PC-3 (cell line): ENCODE measurements around the gene TTC9B.

ENCODE experiments used
- CTCF ChIP-seq: fragments of 300-600 bp; sonication (generic); conservative IDR thresholded peaks from 2 replicates; pipeline ENCODE4 v1.5.1; 2017; ENCODE audit warnings: antibody characterized with exemption, low read depth, mild to moderate bottlenecking, low read length
- EZH2 ChIP-seq: fragments of 300-600 bp; sonication (generic); IDR thresholded peaks from one replicate; pipeline ENCODE4 v1.6.1; 2017; ENCODE audit warnings: antibody characterized with exemption, mild to moderate bottlenecking, low read length; ENCODE audit not compliant: unreplicated experiment
- EZH2phosphoT487 ChIP-seq: fragments of 300-600 bp; sonication (generic); IDR thresholded peaks from 2 replicates; pipeline ENCODE4 v1.6.1; 2018; ENCODE audit warnings: mild to moderate bottlenecking, antibody characterized with exemption, low read length, borderline replicate concordance

- TF ChIP-seq EZH2 (no peak), CTCF (no peak), EZH2phosphoT487 (no peak)
Observed at GRCh38 chr19:40253611-40254092, 35.5 kb upstream of the TTC9B start.
